Measurements from ENCODE around the gene GTF2A1L. TPM values are rescaled to one million over a fixed set of nuclear protein-coding genes. Genes with fewer than 3 reads are reported as not detected.
A peak's percentile ranks its signal among the peaks of the same experiment; 100 is the strongest.

The GTF2A1L gene
- total RNA-seq, 1 donor from 2014 or later: not detected

DNA sequence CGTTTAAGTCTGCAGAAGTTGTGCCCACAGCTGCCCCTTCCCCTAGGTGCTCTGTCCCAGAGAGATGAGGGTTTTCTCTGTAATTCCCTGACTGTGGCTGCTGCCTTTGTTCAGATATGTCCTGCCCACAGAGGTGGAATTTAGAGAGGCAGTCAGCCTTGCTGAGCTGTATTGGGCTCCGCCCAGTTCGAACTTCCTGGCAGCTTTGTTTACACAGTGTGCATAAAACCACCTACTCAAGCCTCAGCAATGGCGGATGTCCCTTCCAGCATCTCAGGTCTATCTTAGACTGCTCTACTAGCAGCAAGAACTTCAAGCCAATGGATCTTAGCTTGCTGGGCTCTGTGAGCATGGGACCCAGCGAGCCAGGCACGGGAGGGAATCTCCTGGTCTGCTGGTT lies 89.8 kb downstream of the GTF2A1L start:
- Histone ChIP-seq H3K9me3 (no peaks in the 10 kb centered on the region), H3K36me3 (no peaks in the 10 kb centered on the region), H3K4me3 (no peak overlapping the region), H3K27ac (no peak overlapping the region), H3K27me3 (no peaks in the 10 kb centered on the region), H3K4me1 (no peaks in the 10 kb centered on the region)
- DNase-seq: peak; percentile 67
- peak; percentile 70 for ATAC-seq
- intact Hi-C loops (cut with DNase I): no loop called here
- TF ChIP-seq, protein P1, sequence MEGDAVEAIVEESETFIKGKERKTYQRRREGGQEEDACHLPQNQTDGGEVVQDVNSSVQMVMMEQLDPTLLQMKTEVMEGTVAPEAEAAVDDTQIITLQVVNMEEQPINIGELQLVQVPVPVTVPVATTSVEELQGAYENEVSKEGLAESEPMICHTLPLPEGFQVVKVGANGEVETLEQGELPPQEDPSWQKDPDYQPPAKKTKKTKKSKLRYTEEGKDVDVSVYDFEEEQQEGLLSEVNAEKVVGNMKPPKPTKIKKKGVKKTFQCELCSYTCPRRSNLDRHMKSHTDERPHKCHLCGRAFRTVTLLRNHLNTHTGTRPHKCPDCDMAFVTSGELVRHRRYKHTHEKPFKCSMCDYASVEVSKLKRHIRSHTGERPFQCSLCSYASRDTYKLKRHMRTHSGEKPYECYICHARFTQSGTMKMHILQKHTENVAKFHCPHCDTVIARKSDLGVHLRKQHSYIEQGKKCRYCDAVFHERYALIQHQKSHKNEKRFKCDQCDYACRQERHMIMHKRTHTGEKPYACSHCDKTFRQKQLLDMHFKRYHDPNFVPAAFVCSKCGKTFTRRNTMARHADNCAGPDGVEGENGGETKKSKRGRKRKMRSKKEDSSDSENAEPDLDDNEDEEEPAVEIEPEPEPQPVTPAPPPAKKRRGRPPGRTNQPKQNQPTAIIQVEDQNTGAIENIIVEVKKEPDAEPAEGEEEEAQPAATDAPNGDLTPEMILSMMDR (IDR thresholded peaks at IDR 0.05): no peak

DNA sequence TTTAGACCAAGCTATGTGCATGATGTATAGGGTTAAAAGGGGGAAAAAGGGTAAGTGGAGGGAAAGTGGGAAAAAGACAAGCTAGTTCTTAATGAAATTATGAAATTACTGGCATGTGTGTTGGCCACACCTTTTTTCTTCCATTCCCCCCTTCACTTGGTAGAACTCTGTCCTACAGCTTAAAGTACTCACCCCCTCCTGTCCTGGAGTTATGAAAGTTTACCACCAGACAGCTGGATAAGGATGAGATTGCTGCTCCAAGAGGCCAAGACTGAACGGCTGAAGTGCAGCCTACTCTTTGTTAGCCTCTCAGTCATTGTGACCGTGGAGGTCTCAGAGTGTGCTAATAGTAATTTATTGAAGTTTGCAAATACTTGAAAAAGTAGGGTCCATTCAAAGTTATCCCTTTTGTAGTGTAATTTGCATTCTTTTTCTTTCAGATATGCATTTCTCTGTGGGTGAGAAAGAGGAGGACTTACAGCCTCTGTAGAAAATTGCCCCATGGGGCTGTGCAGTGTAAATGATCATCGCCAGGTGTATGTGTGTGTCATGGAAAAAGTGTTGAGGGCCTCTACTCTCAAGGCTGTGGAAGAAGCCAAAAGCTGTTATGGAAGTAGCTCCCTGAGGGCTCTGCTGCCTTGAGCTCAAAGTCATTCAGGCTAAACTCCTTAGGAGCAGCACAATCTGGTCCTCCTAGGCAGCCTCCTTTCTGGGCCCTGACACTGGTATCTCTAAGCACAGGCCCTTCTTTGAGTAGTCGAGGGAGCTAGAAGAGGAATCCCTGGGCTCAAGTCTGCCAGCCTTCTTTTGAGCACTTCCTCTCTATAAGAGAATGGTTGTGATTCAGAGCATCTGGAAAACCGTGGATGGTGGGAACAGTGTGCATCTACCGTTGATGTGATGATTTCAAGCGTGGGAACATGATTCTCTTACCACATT lies 91.7 kb downstream of the GTF2A1L start:
- Histone ChIP-seq H3K36me3 (no peaks in the 10 kb centered on the region), H3K9me3 (no peaks in the 10 kb centered on the region), H3K4me1 (no peaks in the 10 kb centered on the region), H3K27me3 (no peaks in the 10 kb centered on the region), H3K27ac (no peak overlapping the region), H3K4me3 (no peak overlapping the region)
- ATAC-seq (no peak), DNase-seq (no peak)
- TF ChIP-seq, protein P1 (IDR thresholded peaks at IDR 0.05): no peak
- intact Hi-C loops (cut with DNase I): no loop called here

DNA sequence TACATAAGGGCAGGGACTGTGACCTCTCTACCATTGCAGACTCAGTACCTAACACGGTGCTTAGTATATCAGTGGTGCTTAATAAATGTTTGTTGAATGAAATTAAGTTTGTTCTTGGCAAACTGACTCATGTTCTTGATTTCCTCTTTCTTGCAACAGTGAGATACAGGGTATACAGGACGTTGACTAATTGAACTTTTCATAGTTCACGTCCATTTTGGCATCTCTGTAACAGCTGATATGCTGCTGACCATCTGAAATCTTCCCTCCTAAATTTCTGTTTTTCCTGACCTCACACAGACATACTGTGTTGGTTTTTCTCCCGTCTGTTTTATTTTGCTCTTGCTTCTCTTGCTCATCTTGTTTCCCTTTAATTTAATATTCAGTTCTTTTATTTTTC lies 93.7 kb downstream of the GTF2A1L start:
- H3K27me3 ChIP-seq: no peaks in the 10 kb centered on the region
- DNase-seq (no peak), ATAC-seq (no peak)
- no peaks in the 10 kb centered on the region for H3K9me3 ChIP-seq
- intact Hi-C loops (cut with DNase I): no loop called here
- no peaks in the 10 kb centered on the region for H3K36me3 ChIP-seq
- TF ChIP-seq, protein P1 (IDR thresholded peaks at IDR 0.05): no peak
- peaks cover 7% of the 10 kb centered on the region for H3K4me1 ChIP-seq
- no peak overlapping the region for H3K4me3 ChIP-seq
- H3K27ac ChIP-seq: no peak overlapping the region

DNA sequence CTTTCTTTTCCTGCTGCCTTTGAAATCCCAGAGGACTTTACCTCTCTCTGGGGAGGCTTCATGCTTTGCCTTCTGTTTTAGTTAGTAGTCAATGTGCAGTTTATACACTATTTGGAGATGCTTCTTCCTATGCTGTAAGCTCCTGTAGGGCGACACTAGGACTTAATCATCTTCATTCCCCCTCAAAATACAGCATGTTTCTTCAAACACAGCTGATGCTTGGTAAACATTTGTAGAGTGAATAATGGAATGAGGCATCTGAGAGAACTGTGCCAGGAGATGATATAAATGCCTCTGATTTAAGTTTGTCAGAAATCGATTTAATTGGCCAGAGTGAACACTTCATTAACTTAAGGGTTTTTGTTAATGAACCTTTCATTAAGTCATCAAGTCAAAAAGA lies 94.5 kb downstream of the GTF2A1L start:
- Histone ChIP-seq H3K9me3 (no peaks in the 10 kb centered on the region), H3K36me3 (no peaks in the 10 kb centered on the region), H3K27me3 (no peaks in the 10 kb centered on the region), H3K4me3 (no peak overlapping the region), H3K27ac (no peak overlapping the region), H3K4me1 (peaks cover 7% of the 10 kb centered on the region)
- ATAC-seq (no peak), DNase-seq (no peak)
- intact Hi-C loops (cut with DNase I): no loop called here
- TF ChIP-seq, protein P1 (IDR thresholded peaks at IDR 0.05): no peak

DNA sequence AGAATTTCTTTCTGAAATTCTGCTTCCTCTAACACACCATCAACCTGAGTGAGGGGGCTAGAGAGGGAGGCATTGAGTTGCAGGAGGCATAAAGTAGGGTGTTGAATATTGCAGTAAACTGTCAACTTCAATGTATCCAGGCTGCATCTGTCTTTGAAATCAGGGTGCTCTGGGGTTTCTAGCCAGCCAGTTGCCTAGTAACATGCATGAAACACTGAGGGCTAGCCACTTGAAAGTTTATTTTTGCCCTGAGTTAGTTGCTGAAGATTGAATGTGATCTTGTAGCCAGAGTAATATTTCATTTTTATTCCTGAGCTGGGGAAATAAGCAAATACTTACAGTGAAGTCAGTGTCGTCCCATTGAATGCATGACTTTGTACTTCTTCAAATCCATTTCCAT lies 96.0 kb downstream of the GTF2A1L start:
- Histone ChIP-seq H3K9me3 (no peaks in the 10 kb centered on the region), H3K36me3 (no peaks in the 10 kb centered on the region), H3K27ac (no peak overlapping the region), H3K4me3 (no peak overlapping the region), H3K27me3 (no peaks in the 10 kb centered on the region), H3K4me1 (peaks cover 7% of the 10 kb centered on the region)
- intact Hi-C loops (cut with DNase I): no loop called here
- TF ChIP-seq, protein P1 (IDR thresholded peaks at IDR 0.05): no peak
- ATAC-seq (no peak), DNase-seq (no peak)
